WI38 (cell line): ENCODE results near the gene PPP3R1.

Source experiments
- H3K4me3 ChIP-seq: 2 replicates; pipeline ENCODE4 v1.5.1; 2011; ENCODE audit warnings: low read depth, mild to moderate bottlenecking, control low read depth, low read length
- TF ChIP-seq, protein P1 (sequence below): IDR thresholded peaks from 2 replicates; pipeline ENCODE4 v1.5.1; 2012; ENCODE audit warnings: low read depth, mild to moderate bottlenecking, control low read depth, low read length

Gene PPP3R1

DNA sequence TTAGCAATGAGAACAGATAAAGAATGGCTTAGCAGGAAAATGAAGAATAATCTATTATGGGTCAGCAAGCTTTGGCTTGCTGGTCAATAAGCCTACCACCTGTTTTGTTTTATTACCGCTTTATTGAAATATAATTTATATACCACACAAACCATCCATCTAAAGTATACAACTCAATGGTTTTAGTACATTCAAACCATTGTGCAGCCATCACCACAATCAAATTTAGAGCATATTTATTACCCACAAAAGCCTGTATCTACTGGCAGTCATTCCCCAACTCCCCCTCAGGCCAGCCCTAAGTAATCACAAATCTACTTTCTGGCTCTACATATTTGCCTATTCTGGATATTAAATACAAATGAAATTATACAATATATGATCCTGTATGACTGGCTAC, 17.2 kb downstream of the PPP3R1 start:
- H3K4me3 ChIP-seq, result no peak overlapping the region
- TF ChIP-seq, protein P1, sequence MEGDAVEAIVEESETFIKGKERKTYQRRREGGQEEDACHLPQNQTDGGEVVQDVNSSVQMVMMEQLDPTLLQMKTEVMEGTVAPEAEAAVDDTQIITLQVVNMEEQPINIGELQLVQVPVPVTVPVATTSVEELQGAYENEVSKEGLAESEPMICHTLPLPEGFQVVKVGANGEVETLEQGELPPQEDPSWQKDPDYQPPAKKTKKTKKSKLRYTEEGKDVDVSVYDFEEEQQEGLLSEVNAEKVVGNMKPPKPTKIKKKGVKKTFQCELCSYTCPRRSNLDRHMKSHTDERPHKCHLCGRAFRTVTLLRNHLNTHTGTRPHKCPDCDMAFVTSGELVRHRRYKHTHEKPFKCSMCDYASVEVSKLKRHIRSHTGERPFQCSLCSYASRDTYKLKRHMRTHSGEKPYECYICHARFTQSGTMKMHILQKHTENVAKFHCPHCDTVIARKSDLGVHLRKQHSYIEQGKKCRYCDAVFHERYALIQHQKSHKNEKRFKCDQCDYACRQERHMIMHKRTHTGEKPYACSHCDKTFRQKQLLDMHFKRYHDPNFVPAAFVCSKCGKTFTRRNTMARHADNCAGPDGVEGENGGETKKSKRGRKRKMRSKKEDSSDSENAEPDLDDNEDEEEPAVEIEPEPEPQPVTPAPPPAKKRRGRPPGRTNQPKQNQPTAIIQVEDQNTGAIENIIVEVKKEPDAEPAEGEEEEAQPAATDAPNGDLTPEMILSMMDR, result no peak

GRCh38 chr2:68234405-68234804, 17.9 kb downstream of the PPP3R1 start:
- H3K4me3 ChIP-seq, result no peak overlapping the region

GRCh38 chr2:68231061-68231372, 21.3 kb downstream of the PPP3R1 start:
- no peak overlapping the region for H3K4me3 ChIP-seq
- TF ChIP-seq, protein P1, result no peak

More at GRCh38 chr2:68234405-68234804, 17.9 kb downstream of the PPP3R1 start:
- TF ChIP-seq, protein P1, result no peak

GRCh38 chr2:68230241-68231060, 21.9 kb downstream of the PPP3R1 start:
- TF ChIP-seq, protein P1, result no peak
- no peak overlapping the region for H3K4me3 ChIP-seq

DNA sequence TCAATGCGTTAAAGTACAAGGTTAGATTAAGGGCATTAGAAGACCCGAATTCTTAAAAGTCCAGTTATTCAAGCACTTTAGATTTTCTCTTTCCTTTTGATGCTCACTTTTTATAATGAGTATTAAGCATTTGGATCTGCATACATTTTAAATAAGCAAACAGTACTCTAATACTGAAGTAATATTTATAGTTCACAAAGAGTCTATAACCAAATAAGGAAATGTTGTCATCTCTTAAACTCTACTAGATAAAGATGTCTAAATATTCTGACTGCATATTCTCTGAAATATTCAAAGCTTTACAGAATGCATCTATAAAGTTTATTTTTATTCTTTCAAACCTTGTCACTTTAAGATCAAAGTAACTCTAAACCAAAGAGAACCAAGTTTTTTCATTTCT, 25.5 kb downstream of the PPP3R1 start:
- TF ChIP-seq, protein P1, result no peak
- no peak overlapping the region for H3K4me3 ChIP-seq

DNA sequence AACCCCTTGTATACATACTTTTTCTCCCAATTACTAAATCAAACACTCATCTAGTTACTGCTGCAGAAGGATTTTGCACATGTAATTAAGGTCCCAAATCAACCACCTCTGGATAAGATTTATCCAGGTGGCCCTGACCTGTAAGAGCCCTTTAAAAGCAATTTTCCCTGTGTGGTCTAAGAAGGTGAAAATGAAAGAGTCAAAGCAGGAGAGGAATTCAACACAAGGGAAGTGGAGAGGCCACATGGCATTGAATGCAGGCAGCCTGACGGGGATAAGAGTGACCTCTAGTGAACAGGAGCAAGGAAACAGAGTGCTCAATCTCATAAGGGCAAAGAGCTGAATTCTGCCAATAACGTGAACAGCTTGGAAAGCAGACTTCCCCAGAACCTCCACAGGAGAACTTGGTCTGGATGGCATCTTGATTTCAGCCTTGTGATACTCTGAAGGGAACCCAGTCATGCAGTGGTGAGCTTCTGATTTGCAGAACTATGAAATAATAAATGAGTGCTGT, 27.2 kb downstream of the PPP3R1 start:
- TF ChIP-seq, protein P1, result no peak
- H3K4me3 ChIP-seq, result no peak overlapping the region

- no peak overlapping the region for H3K4me3 ChIP-seq
- TF ChIP-seq, protein P1, result no peak
Measured at GRCh38 chr2:68223419-68223818, 28.9 kb downstream of the PPP3R1 start.
